ENCODE measurements around the gene ZMAT5. TPM values are rescaled to one million over a fixed set of nuclear protein-coding genes. Genes with fewer than 3 reads are reported as not detected.

Gene ZMAT5
- total and polyA plus RNA-seq, 10 of the 15 experiments (the other 5 are each of a cell fraction or from before 2014, with no cell fraction given) = 2.3 to 43.0 (median 21.9) TPM

DNA sequence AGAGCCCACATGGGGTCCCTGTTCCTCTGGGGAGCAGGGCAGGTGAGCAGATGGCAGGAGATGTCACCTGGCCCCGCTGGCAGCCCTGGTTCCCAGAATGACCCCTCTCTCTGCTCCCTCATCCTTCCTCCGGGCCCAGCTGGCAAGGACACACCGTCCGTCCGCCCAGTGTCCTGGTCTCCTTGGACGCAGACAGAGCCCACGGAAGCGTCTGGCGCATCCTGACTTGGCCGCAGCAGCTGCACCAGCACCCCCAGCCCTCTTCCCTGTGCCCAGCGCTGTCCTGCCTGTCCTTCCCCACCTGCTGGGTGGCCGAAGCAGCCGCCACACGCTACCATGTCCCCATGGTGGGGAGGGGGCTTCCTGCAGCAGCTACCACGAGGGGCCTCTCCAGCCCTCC lies 56.6 kb downstream of the ZMAT5 start:
- H2AFZ ChIP-seq (ENCODE audit: control insufficient read depth, low read depth, low read length) = no peak overlapping the region
- ChIA-PET POLR2A (no interaction called here), SMC1A (ENCODE audit: uncharacterized antibody, unreplicated experiment) (no interaction called here), RAD21 (ENCODE audit: unreplicated experiment) (no interaction called here), CTCF (interaction anchor here (0.6 kb wide), 1 partner anchor 677 kb away, joined by 3 read pairs; the partner anchor contains the start of gene RNF215)
- no peak overlapping the region for H3K27ac ChIP-seq (ENCODE audit: control insufficient read depth, insufficient read depth)
- H3K27me3 ChIP-seq (replicated peaks in 1 of 2; ENCODE audit: control insufficient read depth in 2 of 2, insufficient read depth in 2 of 2, low read length in 1 of 2) = no peaks in the 10 kb centered on the region
- intact Hi-C loops (cut with micrococcal nuclease; ENCODE audit: unreplicated experiment) (no loop called here), in situ Hi-C loops (cut with MboI) (no loop called here)
- no TSS peak for BruUV-seq (replicated peaks)
- H3K9me3 ChIP-seq (replicated peaks; ENCODE audit: control insufficient read depth, insufficient read depth, low read length) = no peaks in the 10 kb centered on the region
- FAIRE-seq (no peak), ATAC-seq (no peak), DNase-seq (ENCODE audit: low read depth, low spot score) (no peak)
- H3K9ac ChIP-seq (ENCODE audit: control insufficient read depth, insufficient read depth, low read length) = no peak overlapping the region
- no peak for TF ChIP-seq IKZF2 (IDR thresholded peaks at IDR 0.05)
- no peak for TF ChIP-seq RCOR1 (conservative IDR thresholded peaks at IDR 0.05; ENCODE audit: low read depth, low read length)
- TF ChIP-seq, protein P1, sequence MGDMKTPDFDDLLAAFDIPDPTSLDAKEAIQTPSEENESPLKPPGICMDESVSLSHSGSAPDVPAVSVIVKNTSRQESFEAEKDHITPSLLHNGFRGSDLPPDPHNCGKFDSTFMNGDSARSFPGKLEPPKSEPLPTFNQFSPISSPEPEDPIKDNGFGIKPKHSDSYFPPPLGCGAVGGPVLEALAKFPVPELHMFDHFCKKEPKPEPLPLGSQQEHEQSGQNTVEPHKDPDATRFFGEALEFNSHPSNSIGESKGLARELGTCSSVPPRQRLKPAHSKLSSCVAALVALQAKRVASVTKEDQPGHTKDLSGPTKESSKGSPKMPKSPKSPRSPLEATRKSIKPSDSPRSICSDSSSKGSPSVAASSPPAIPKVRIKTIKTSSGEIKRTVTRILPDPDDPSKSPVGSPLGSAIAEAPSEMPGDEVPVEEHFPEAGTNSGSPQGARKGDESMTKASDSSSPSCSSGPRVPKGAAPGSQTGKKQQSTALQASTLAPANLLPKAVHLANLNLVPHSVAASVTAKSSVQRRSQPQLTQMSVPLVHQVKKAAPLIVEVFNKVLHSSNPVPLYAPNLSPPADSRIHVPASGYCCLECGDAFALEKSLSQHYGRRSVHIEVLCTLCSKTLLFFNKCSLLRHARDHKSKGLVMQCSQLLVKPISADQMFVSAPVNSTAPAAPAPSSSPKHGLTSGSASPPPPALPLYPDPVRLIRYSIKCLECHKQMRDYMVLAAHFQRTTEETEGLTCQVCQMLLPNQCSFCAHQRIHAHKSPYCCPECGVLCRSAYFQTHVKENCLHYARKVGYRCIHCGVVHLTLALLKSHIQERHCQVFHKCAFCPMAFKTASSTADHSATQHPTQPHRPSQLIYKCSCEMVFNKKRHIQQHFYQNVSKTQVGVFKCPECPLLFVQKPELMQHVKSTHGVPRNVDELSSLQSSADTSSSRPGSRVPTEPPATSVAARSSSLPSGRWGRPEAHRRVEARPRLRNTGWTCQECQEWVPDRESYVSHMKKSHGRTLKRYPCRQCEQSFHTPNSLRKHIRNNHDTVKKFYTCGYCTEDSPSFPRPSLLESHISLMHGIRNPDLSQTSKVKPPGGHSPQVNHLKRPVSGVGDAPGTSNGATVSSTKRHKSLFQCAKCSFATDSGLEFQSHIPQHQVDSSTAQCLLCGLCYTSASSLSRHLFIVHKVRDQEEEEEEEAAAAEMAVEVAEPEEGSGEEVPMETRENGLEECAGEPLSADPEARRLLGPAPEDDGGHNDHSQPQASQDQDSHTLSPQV (IDR thresholded peaks at IDR 0.05) = no peak
- TF ChIP-seq, protein P2, sequence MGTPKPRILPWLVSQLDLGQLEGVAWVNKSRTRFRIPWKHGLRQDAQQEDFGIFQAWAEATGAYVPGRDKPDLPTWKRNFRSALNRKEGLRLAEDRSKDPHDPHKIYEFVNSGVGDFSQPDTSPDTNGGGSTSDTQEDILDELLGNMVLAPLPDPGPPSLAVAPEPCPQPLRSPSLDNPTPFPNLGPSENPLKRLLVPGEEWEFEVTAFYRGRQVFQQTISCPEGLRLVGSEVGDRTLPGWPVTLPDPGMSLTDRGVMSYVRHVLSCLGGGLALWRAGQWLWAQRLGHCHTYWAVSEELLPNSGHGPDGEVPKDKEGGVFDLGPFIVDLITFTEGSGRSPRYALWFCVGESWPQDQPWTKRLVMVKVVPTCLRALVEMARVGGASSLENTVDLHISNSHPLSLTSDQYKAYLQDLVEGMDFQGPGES (IDR thresholded peaks at IDR 0.05) = no peak
- TF ChIP-seq NFXL1 (IDR thresholded peaks at IDR 0.05; ENCODE audit: borderline replicate concordance) = no peak
- no peak for TF ChIP-seq MEF2B (IDR thresholded peaks at IDR 0.05; ENCODE audit: partially characterized antibody, poor library complexity, severe bottlenecking)
- H4K20me1 ChIP-seq (ENCODE audit: control insufficient read depth, insufficient read depth) = no peaks in the 10 kb centered on the region
- no peak overlapping the region for H3K4me3 ChIP-seq
- H3K4me1 ChIP-seq (ENCODE audit: control insufficient read depth, insufficient read depth, low read length) = no peaks in the 10 kb centered on the region
- H3K4me2 ChIP-seq (ENCODE audit: control insufficient read depth, insufficient read depth) = no peak overlapping the region
- H3K79me2 ChIP-seq (ENCODE audit: control insufficient read depth, insufficient read depth, low read length) = no peaks in the 10 kb centered on the region
- 52% methylated on average over 12 of the region's 15 CpGs for WGBS (ENCODE audit: insufficient coverage, insufficient replicate concordance, low lambda C conversion rate, missing lambda C conversion rate)
- no peaks in the 10 kb centered on the region for H3K36me3 ChIP-seq (ENCODE audit: control insufficient read depth in 2 of 2, insufficient read depth in 2 of 2, low read length in 1 of 2)

Data from GM12878 (cell line).